HG03342 (cell line): ENCODE data around the gene OS9.
A peak's percentile ranks its signal among the peaks of the same experiment; 100 is the strongest.

ENCODE experiments used
- ATAC-seq: cut with Tn5 transposase; IDR thresholded peaks from one replicate; pipeline ENCODE4 v1.9.1; 2021; ENCODE audit warnings: mild to moderate bottlenecking, moderate library complexity; ENCODE audit not compliant: unreplicated experiment

The OS9 gene

DNA sequence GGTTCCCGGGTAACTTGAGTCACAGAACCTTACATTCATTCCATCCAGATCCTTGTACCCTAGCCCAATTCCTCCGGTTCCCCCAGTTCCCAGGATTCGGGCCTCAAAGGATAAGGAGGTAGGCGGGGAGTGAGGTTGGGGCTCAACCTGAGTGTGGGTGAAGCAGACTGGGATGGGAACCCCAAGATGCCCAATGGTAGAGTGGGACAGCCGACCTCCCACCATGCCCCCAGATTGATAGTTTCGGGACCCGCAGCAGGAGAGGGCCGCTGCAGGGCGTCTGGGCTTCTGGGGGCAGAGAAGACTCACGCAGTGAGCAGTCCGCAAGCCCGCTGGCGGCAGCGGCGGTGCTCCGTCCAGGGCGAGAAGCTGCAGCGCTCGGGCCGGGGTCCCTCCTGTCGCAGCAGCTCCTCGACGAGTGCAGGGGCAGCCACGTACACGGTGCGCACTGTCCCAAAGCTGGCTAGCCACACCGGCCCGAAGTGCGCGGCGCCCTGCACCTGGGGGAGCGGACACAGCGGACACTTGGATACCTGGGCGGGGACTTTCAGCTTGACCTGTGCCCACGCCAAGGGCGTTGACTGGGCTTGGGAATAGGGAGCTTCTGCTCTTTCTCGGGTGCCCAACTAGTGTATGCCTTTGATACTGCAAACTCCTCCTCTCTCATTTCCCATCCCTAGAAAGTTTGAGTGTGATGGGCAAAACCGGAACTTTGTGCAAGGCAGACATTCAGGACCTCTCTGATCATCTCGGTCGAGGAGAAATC is 71.9 kb downstream of the OS9 start:
- peak; percentile 4 for ATAC-seq

DNA sequence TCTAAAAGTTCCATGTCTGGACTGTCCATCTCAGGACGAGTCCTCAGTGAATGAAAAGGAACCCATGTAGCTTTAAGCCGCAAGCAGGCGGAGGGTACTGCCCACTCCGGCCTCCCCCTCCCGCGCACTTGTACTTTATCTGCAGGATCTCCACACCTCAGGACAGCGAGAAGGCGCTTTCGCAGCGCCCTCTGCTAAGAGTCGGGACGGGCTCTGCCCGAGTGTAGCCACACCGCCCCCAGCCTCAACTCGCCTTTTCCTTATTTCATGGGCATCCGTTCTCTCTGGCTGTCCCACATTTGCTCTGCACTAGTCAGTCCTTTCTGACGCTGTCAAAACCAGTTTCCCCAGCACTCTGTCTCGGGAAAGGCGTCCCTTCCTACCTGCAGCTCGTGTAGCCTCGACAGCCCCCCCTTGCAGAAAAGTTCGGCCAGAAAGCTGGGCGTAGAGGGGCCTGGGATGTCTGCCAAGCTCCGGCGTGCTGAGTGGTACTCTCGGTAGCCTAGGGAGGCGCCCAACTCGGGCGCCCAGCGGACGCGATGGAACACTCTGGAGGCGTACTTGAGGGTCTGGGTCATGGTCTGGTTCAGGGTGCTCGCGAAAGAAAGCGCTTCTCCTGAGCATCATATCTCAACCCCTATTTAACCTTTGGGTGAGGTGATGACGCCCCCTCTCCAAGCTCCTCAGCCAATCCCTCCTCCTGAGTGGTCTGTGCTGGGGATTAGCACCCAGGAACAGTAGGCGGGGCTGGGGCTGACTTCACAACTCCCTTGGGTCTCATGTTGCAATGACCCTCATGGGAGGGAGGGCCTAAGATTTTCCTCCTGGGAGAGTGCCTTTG is 72.8 kb downstream of the OS9 start, which contains the start of gene CYP27B1:
Gene CYP27B1 (minus strand): TSS at position 615 of the 841 bp plus-strand sequence. CDS start 37 bp downstream, at position 578.
- ATAC-seq = no peak

DNA sequence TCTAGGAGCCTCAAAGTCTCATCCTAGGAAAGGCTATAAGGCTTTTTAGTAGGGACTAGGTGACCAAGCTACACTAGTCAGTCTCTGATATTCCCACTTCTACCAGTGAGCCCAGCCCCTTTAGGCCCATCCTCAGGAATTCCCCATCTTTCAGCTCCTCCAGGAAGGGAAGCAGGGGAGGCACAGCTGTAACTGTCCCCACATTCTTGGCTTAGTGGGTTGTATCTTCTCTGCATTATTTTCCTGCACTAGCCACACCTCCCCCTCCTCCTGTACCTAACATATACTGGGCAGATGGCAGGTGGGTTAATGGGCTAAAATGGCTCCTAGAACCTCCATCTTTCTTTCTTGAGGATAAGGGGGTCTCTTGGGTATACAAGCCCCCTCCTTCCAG is 73.4 kb downstream of the OS9 start:
- no peak for ATAC-seq

DNA sequence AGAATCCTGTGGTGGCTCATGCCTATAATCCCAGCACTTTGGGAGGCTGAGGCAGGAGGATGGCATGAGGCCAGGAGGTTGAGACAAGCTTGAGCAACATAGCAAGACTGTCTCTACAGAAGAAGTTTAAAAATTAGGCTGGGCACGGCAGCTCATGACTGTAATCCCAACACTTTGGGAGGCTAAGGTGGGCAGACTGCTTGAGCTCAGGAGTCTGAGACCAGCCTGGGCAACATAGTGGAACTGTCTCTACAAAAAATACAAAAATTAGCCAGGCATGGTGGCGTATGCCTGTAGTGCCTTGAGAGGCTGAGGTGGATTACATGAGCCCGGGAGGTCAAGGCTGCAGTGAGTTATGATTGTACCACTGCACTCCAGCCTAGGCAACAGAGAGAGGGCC is 73.9 kb downstream of the OS9 start:
- no peak for ATAC-seq

DNA sequence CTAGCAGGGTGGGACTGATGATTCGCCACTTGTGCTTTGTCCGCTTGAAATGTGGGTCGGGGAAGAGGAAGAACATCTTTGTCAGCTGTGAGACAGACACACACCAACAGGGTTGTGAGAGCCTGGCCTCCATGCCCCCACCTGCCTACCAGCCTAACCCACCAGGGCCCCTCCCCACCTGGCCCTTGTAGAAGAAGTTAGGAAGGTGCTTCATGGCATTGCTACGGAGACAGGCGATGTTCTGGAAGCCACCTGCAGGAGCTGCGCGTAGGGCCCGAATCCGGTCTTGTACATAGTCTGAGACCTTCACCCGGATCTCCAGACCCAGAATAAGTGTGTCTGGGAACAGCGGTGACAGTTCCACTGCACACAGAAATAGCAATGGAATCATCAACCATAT is 75.7 kb downstream of the OS9 start:
- ATAC-seq = no peak

DNA sequence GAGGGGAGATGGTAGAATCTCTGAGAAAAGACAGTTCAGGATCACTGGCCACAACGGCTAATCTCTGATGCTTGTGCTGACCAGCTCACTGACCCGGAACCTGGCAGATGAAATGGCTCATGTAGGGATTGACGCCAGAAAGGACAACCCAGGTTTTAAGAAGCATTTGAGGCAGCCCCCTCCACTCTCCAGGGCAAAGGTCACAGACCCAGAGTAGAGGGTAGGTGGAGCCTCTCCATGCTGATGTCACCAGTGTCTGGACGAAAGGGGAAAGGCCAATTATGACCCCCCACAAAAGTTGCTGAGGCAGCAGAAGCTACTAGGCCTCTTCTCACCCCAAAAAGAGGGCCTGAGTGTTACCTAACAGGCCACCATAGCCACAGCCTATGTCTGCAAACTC is 76.8 kb downstream of the OS9 start:
- no peak for ATAC-seq
